T-helper 2 cell treated with Interferon-gamma antibody and Interleukin-4, amounts not matched to agents 5 μg/mL and 100 μg/mL, for 36 hours (primary cell): Measurements from ENCODE around the gene CD93.

Source experiments
- DNase-seq: peaks from one replicate; pipeline ENCODE4 v3.0.0; 2021; ENCODE audit warnings: low spot score
- H3K27ac Mint-ChIP-seq: one replicate; pipeline ENCODE4 v1.8.0; 2021; ENCODE audit warnings: mild to moderate bottlenecking, mixed read lengths
- H3K27me3 Mint-ChIP-seq: one replicate; pipeline ENCODE4 v1.8.0; 2021; ENCODE audit warnings: low read depth, mixed read lengths
- H3K36me3 Mint-ChIP-seq: one replicate; pipeline ENCODE4 v1.8.0; 2021; ENCODE audit warnings: low read depth, mixed read lengths
- H3K4me1 Mint-ChIP-seq: one replicate; pipeline ENCODE4 v1.8.0; 2021; ENCODE audit warnings: low read depth, mixed read lengths
- H3K4me3 Mint-ChIP-seq: one replicate; pipeline ENCODE4 v1.8.0; 2022; ENCODE audit warnings: mild to moderate bottlenecking, moderate library complexity, mixed read lengths
- H3K9me3 Mint-ChIP-seq: one replicate; pipeline ENCODE4 v1.8.0; 2021; ENCODE audit warnings: mixed read lengths

Gene CD93

GRCh38 chr20:23099791-23100719 lies 13.9 kb upstream of the CD93 start:
- Mint-ChIP-seq H3K27ac (no peak overlapping the region), H3K27me3 (peaks cover 7% of the 10 kb centered on the region), H3K9me3 (no peaks in the 10 kb centered on the region), H3K4me1 (no peaks in the 10 kb centered on the region), H3K4me3 (no peak overlapping the region), H3K36me3 (no peaks in the 10 kb centered on the region)
- no peak for DNase-seq

GRCh38 chr20:23097636-23098580 lies 11.8 kb upstream of the CD93 start:
- no peak for DNase-seq
- H3K4me3 Mint-ChIP-seq: no peak overlapping the region
- no peaks in the 10 kb centered on the region for H3K4me1 Mint-ChIP-seq
- H3K36me3 Mint-ChIP-seq: no peaks in the 10 kb centered on the region
- no peak overlapping the region for H3K27ac Mint-ChIP-seq
- no peaks in the 10 kb centered on the region for H3K9me3 Mint-ChIP-seq
- peaks cover 5% of the 10 kb centered on the region for H3K27me3 Mint-ChIP-seq

GRCh38 chr20:23096986-23097520 lies 10.9 kb upstream of the CD93 start:
- Mint-ChIP-seq H3K27me3 (peaks cover 6% of the 10 kb centered on the region), H3K4me1 (no peaks in the 10 kb centered on the region), H3K27ac (no peak overlapping the region), H3K4me3 (no peak overlapping the region), H3K36me3 (no peaks in the 10 kb centered on the region), H3K9me3 (no peaks in the 10 kb centered on the region)
- DNase-seq: no peak

GRCh38 chr20:23096097-23096496 lies 10.0 kb upstream of the CD93 start:
- Mint-ChIP-seq H3K27ac (no peak overlapping the region), H3K4me1 (no peaks in the 10 kb centered on the region)

GRCh38 chr20:23095499-23095898 lies 9.4 kb upstream of the CD93 start:
- Mint-ChIP-seq H3K36me3 (no peaks in the 10 kb centered on the region), H3K4me3 (no peak overlapping the region), H3K9me3 (no peaks in the 10 kb centered on the region), H3K4me1 (no peaks in the 10 kb centered on the region), H3K27me3 (peaks cover 8% of the 10 kb centered on the region), H3K27ac (no peak overlapping the region)
- DNase-seq: no peak

More at GRCh38 chr20:23096097-23096496, 10.0 kb upstream of the CD93 start:
- Mint-ChIP-seq H3K27me3 (peaks cover 7% of the 10 kb centered on the region), H3K9me3 (no peaks in the 10 kb centered on the region), H3K4me3 (no peak overlapping the region), H3K36me3 (no peaks in the 10 kb centered on the region)
- DNase-seq: no peak

GRCh38 chr20:23094927-23095326 lies 8.8 kb upstream of the CD93 start:
- Mint-ChIP-seq H3K4me1 (no peaks in the 10 kb centered on the region), H3K27me3 (peaks cover 13% of the 10 kb centered on the region), H3K4me3 (no peak overlapping the region), H3K27ac (no peak overlapping the region), H3K36me3 (no peaks in the 10 kb centered on the region), H3K9me3 (no peaks in the 10 kb centered on the region)
- no peak for DNase-seq

GRCh38 chr20:23094213-23094896 lies 8.2 kb upstream of the CD93 start:
- H3K4me3 Mint-ChIP-seq: no peak overlapping the region
- no peaks in the 10 kb centered on the region for H3K4me1 Mint-ChIP-seq
- DNase-seq: no peak
- H3K36me3 Mint-ChIP-seq: no peaks in the 10 kb centered on the region
- no peaks in the 10 kb centered on the region for H3K9me3 Mint-ChIP-seq
- H3K27ac Mint-ChIP-seq: no peak overlapping the region
- peaks cover 14% of the 10 kb centered on the region for H3K27me3 Mint-ChIP-seq

GRCh38 chr20:23093613-23094012 lies 7.5 kb upstream of the CD93 start:
- H3K4me3 Mint-ChIP-seq: no peak overlapping the region
- no peaks in the 10 kb centered on the region for H3K36me3 Mint-ChIP-seq
- DNase-seq: no peak
- H3K27ac Mint-ChIP-seq: no peak overlapping the region
- H3K9me3 Mint-ChIP-seq: no peaks in the 10 kb centered on the region
- H3K4me1 Mint-ChIP-seq: no peaks in the 10 kb centered on the region
- H3K27me3 Mint-ChIP-seq: peaks cover 14% of the 10 kb centered on the region

- Mint-ChIP-seq H3K27me3 (peaks cover 11% of the 10 kb centered on the region), H3K9me3 (no peaks in the 10 kb centered on the region), H3K4me3 (no peak overlapping the region), H3K27ac (no peak overlapping the region), H3K4me1 (no peaks in the 10 kb centered on the region), H3K36me3 (no peaks in the 10 kb centered on the region)
- no peak for DNase-seq
Measured at GRCh38 chr20:23092861-23093495, 6.9 kb upstream of the CD93 start.

- no peak overlapping the region for H3K4me3 Mint-ChIP-seq
- H3K36me3 Mint-ChIP-seq: no peaks in the 10 kb centered on the region
- H3K9me3 Mint-ChIP-seq: no peaks in the 10 kb centered on the region
- no peak overlapping the region for H3K27ac Mint-ChIP-seq
- DNase-seq: no peak
- peaks cover 8% of the 10 kb centered on the region for H3K27me3 Mint-ChIP-seq
- H3K4me1 Mint-ChIP-seq: peaks cover 4% of the 10 kb centered on the region
Measured at GRCh38 chr20:23092384-23092756, 6.2 kb upstream of the CD93 start.

- peaks cover 8% of the 10 kb centered on the region for H3K4me1 Mint-ChIP-seq
- no peak overlapping the region for H3K4me3 Mint-ChIP-seq
- H3K9me3 Mint-ChIP-seq: no peaks in the 10 kb centered on the region
- H3K36me3 Mint-ChIP-seq: no peaks in the 10 kb centered on the region
- H3K27me3 Mint-ChIP-seq: peaks cover 8% of the 10 kb centered on the region
- H3K27ac Mint-ChIP-seq: no peak overlapping the region
- DNase-seq: no peak
Measured at GRCh38 chr20:23091721-23092383, 5.7 kb upstream of the CD93 start.

- no peak overlapping the region for H3K27ac Mint-ChIP-seq
- H3K36me3 Mint-ChIP-seq: no peaks in the 10 kb centered on the region
- H3K4me1 Mint-ChIP-seq: peaks cover 14% of the 10 kb centered on the region
- no peak for DNase-seq
- H3K9me3 Mint-ChIP-seq: no peaks in the 10 kb centered on the region
- H3K27me3 Mint-ChIP-seq: peaks cover 8% of the 10 kb centered on the region
- no peak overlapping the region for H3K4me3 Mint-ChIP-seq
Measured at GRCh38 chr20:23090878-23091277, 4.8 kb upstream of the CD93 start.

- Mint-ChIP-seq H3K27me3 (peaks cover 8% of the 10 kb centered on the region), H3K4me3 (no peak overlapping the region), H3K4me1 (peaks cover 14% of the 10 kb centered on the region), H3K36me3 (no peaks in the 10 kb centered on the region), H3K27ac (no peak overlapping the region), H3K9me3 (no peaks in the 10 kb centered on the region)
- DNase-seq: no peak
Measured at GRCh38 chr20:23090147-23090546, 4.0 kb upstream of the CD93 start.
